Muscle layer of colon (tissue), 2 donors: Measurements from ENCODE around the gene JAZF1.

Experiments
- H3K27ac ChIP-seq: one replicate; pipeline ENCODE4 v1.7.0; 2013; ENCODE audit warnings: low read depth, mild to moderate bottlenecking, low read length, moderate library complexity
- H3K27me3 ChIP-seq, 2 donors: one replicate each; pipeline ENCODE4 v1.7.0; 2013; ENCODE audit warnings: low read length in 2 of 2, mild to moderate bottlenecking in 2 of 2; ENCODE audit not compliant: insufficient read depth in 2 of 2, control insufficient read depth in 1 of 2
- H3K36me3 ChIP-seq: one replicate; pipeline ENCODE4 v1.7.0; 2013; ENCODE audit warnings: mild to moderate bottlenecking, low read length; ENCODE audit not compliant: insufficient read depth
- H3K4me1 ChIP-seq: one replicate; pipeline ENCODE4 v1.7.0; 2013; ENCODE audit warnings: mild to moderate bottlenecking, low read length; ENCODE audit not compliant: insufficient read depth
- H3K4me3 ChIP-seq, 2 donors: one replicate each; pipeline ENCODE4 v1.7.0; 2013; ENCODE audit warnings: low read length in 2 of 2, low read depth in 1 of 2, mild to moderate bottlenecking in 1 of 2, moderate library complexity in 1 of 2
- H3K9ac ChIP-seq: one replicate; pipeline ENCODE4 v1.7.0; 2013; ENCODE audit warnings: low read length
- H3K9me3 ChIP-seq: one replicate; pipeline ENCODE4 v1.7.0; 2013; ENCODE audit warnings: mild to moderate bottlenecking, low read length
- donor health status: abdominal sarcoma.
- donor health status: Adenocarcinoma of cecum.

JAZF1 gene

GRCh38 chr7:27953361-27953760 lies 227.2 kb downstream of the JAZF1 start:
- H3K4me1 ChIP-seq = peaks cover 42% of the 10 kb centered on the region
- H3K27ac ChIP-seq = no peak overlapping the region
- no peaks in the 10 kb centered on the region for H3K36me3 ChIP-seq
- no peak overlapping the region for H3K4me3 ChIP-seq
- no peak overlapping the region for H3K9ac ChIP-seq
- H3K27me3 ChIP-seq = no peaks in the 10 kb centered on the region
- no peaks in the 10 kb centered on the region for H3K9me3 ChIP-seq

DNA sequence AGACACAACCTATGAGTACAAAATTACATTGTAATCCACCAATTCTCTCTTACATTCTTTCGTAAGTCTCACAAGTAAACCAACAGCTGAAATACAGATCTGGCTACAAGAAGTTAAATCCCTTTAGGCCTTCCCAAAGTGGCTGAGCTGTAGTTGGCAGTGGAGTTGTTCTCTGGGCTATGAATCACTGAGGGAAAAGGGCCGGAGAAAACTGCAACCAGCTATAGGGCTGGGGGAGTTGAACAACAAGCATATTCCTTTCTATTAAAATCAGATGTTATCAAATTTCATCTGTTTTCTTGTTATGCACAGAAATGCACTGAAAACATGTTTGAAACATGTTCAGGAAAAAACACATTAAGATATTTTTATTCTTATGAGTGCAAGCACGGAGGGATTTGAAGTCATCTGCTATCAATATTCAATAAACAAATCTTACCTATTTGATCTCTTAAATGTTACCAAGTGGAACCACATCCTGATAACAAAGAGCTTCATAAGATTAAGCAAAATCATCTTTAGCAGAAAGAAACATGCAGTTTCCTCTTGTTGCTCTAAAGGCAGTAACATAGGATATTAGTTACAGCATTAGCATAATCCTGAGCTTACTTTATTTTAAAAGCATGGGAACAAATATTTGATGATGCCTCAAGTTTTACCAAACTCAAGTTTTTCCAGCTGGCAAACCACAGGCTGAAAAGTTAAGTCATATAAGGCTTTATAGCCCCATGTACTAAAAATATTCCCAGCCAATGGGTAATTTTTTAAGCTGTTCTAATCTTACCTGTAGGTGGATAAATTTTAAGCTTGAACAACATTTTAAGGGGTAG lies 227.9 kb downstream of the JAZF1 start:
- Histone ChIP-seq H3K9me3 (no peaks in the 10 kb centered on the region), H3K27me3 (no peaks in the 10 kb centered on the region), H3K4me3 (no peak overlapping the region), H3K36me3 (no peaks in the 10 kb centered on the region), H3K9ac (no peak overlapping the region), H3K27ac (no peak overlapping the region), H3K4me1 (peaks cover 49% of the 10 kb centered on the region)

GRCh38 chr7:27950123-27950522 lies 230.5 kb downstream of the JAZF1 start:
- H3K27me3 ChIP-seq = no peaks in the 10 kb centered on the region
- H3K36me3 ChIP-seq = no peaks in the 10 kb centered on the region
- no peak overlapping the region for H3K4me3 ChIP-seq
- no peak overlapping the region for H3K27ac ChIP-seq
- H3K9me3 ChIP-seq = no peaks in the 10 kb centered on the region
- H3K9ac ChIP-seq = no peak overlapping the region
- H3K4me1 ChIP-seq = peaks cover 63% of the 10 kb centered on the region

- H3K27me3 ChIP-seq = no peaks in the 10 kb centered on the region
- H3K27ac ChIP-seq = no peak overlapping the region
- H3K4me1 ChIP-seq = peaks cover 75% of the 10 kb centered on the region
- no peak overlapping the region for H3K4me3 ChIP-seq
- H3K36me3 ChIP-seq = no peaks in the 10 kb centered on the region
- H3K9me3 ChIP-seq = no peaks in the 10 kb centered on the region
- H3K9ac ChIP-seq = no peak overlapping the region
These were observed 231.7 kb downstream of the JAZF1 start for GRCh38 chr7:27948861-27949260.

GRCh38 chr7:27947586-27948278 lies 232.9 kb downstream of the JAZF1 start:
- H3K9me3 ChIP-seq = no peaks in the 10 kb centered on the region
- H3K27me3 ChIP-seq = no peaks in the 10 kb centered on the region
- H3K9ac ChIP-seq = no peak overlapping the region
- H3K36me3 ChIP-seq = no peaks in the 10 kb centered on the region
- H3K4me1 ChIP-seq = peaks cover 70% of the 10 kb centered on the region
- peak overlapping the region; percentile 41 for H3K27ac ChIP-seq
- H3K4me3 ChIP-seq = no peak overlapping the region

DNA sequence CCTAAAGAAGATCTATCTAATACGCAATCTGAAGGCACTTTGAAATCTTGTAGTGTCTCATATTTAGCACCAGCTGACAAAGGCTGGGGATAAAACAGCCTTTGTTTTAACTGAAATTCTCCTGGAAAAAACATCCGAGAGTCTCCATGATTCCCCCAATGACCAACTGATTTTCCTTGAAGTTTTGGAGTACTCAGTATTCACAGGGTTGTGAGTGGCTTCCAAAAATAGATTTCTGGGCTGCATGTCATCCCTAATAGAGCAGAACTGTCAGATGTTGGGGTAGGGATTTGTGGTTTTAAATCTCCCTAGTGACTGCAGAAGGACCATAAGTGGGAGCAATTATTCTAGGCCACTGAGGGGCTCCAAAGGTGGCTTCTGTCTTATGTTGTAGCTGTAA lies 234.2 kb downstream of the JAZF1 start:
- Histone ChIP-seq H3K27ac (peak overlapping the region; percentile 37), H3K9ac (no peak overlapping the region), H3K9me3 (no peaks in the 10 kb centered on the region), H3K27me3 (no peaks in the 10 kb centered on the region), H3K4me3 (no peak overlapping the region), H3K4me1 (peaks cover 64% of the 10 kb centered on the region), H3K36me3 (no peaks in the 10 kb centered on the region)

- Histone ChIP-seq H3K4me3 (no peak overlapping the region), H3K36me3 (no peaks in the 10 kb centered on the region), H3K9ac (no peak overlapping the region), H3K4me1 (peaks cover 71% of the 10 kb centered on the region), H3K27me3 (no peaks in the 10 kb centered on the region), H3K27ac (peak overlapping the region; percentile 56), H3K9me3 (no peaks in the 10 kb centered on the region)
These were observed 235.4 kb downstream of the JAZF1 start for GRCh38 chr7:27945058-27945795.

DNA sequence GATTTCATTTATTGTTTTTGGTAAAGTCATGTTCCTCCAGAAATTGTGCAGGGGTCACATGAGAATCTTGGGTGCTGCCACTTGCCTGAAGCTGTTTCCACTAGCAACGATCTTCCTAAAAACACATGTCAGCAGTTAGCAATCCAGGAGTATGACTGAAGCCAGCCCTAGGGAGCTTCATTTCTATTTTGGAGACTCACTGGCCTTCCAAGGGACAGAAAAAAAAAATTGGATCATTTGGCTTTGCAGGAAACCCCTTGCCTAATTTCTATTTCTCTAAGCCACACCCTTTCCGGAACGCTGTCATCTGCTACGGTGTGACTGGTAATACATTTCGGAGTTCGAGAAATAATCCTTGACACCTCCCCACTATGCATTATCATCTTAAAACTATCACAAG lies 236.0 kb downstream of the JAZF1 start:
- H3K4me3 ChIP-seq = no peak overlapping the region
- H3K27ac ChIP-seq = peak overlapping the region; percentile 46
- H3K9me3 ChIP-seq = no peaks in the 10 kb centered on the region
- H3K4me1 ChIP-seq = peaks cover 73% of the 10 kb centered on the region
- no peaks in the 10 kb centered on the region for H3K36me3 ChIP-seq
- H3K27me3 ChIP-seq = no peaks in the 10 kb centered on the region
- no peak overlapping the region for H3K9ac ChIP-seq

GRCh38 chr7:27943241-27943640 lies 237.4 kb downstream of the JAZF1 start:
- Histone ChIP-seq H3K9me3 (no peaks in the 10 kb centered on the region), H3K9ac (no peak overlapping the region)

GRCh38 chr7:27942711-27943110 lies 237.9 kb downstream of the JAZF1 start:
- Histone ChIP-seq H3K27ac (no peak overlapping the region), H3K4me3 (no peak overlapping the region)

More at GRCh38 chr7:27943241-27943640, 237.4 kb downstream of the JAZF1 start:
- no peak overlapping the region for H3K4me3 ChIP-seq
- H3K4me1 ChIP-seq = peaks cover 62% of the 10 kb centered on the region
- H3K36me3 ChIP-seq = no peaks in the 10 kb centered on the region
- H3K27me3 ChIP-seq = no peaks in the 10 kb centered on the region
- no peak overlapping the region for H3K27ac ChIP-seq

DNA sequence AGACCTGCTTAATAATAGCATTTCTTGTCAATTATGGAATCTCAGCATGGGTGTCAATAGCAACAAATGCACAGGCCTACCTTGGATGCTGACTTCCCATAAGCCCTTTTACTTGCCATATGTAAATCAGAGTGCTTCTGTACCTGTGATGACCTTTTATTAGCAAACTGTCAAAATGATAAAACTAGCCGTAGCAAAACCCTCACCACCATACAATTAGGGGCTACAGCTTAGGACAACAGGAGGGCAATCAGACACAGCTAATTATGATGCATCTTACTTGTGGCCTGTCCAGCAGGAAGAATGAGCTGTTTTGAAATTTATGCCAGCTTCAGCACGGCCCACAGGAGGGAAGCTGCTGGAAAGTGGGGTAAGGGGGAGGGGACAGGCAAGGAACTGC lies 239.1 kb downstream of the JAZF1 start:
- Histone ChIP-seq H3K36me3 (no peaks in the 10 kb centered on the region), H3K9ac (no peak overlapping the region), H3K9me3 (no peaks in the 10 kb centered on the region), H3K27ac (no peak overlapping the region), H3K27me3 (no peaks in the 10 kb centered on the region), H3K4me3 (no peak overlapping the region), H3K4me1 (peaks cover 55% of the 10 kb centered on the region)

More at GRCh38 chr7:27942711-27943110, 237.9 kb downstream of the JAZF1 start:
- no peaks in the 10 kb centered on the region for H3K9me3 ChIP-seq
- peaks cover 56% of the 10 kb centered on the region for H3K4me1 ChIP-seq
- no peak overlapping the region for H3K9ac ChIP-seq
- H3K36me3 ChIP-seq = no peaks in the 10 kb centered on the region
- no peaks in the 10 kb centered on the region for H3K27me3 ChIP-seq
